Fibroblast of villous mesenchyme (primary cell): ENCODE results near the gene GBF1. TPM values are rescaled to one million over a fixed set of nuclear protein-coding genes. Genes with fewer than 3 reads are reported as not detected.

Source experiments
- DNase-seq: peaks from one replicate; pipeline ENCODE4 v3.0.0-alpha.2; 2010; ENCODE audit warnings: low read depth
- H3K4me3 ChIP-seq: 2 replicates; pipeline ENCODE4 v1.5.1; 2011; ENCODE audit warnings: low read depth, mild to moderate bottlenecking, low read length
- CTCF ChIP-seq: IDR thresholded peaks from 2 replicates; pipeline ENCODE4 v1.5.1; 2012; ENCODE audit warnings: low read depth, mild to moderate bottlenecking, low read length; ENCODE audit not compliant: insufficient read depth
- total RNA-seq: library from RNA; depleted of rRNA; stranded (reverse); fragments of >200 nt; gene quantifications from 2 replicates; pipeline ENCODE4 v1.2.3, GENCODE V29; 2012

GBF1 gene
- total RNA-seq, 1 donor: 58.3 TPM

DNA sequence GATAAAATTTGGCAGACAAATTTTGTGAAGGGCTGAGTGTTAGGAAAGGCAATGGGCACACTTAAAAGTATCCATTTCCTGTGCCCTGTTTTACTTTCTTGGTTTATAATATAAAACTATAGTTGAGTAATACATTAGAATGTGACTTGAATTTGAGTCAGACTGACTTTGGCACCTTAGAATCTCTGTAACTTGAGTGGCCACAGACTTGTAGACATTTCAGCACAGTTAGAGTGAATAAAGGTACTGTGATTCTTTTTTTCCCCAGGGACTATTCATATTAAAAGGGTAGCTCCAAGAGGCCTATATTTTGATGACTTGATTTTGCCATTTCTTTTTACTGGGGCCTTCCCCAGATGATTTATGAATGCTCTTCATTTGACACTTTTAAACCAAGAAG lies 22.4 kb downstream of the GBF1 start:
- peak; percentile 45 for DNase-seq
- no peak for TF ChIP-seq CTCF
- H3K4me3 ChIP-seq: no peak overlapping the region

DNA sequence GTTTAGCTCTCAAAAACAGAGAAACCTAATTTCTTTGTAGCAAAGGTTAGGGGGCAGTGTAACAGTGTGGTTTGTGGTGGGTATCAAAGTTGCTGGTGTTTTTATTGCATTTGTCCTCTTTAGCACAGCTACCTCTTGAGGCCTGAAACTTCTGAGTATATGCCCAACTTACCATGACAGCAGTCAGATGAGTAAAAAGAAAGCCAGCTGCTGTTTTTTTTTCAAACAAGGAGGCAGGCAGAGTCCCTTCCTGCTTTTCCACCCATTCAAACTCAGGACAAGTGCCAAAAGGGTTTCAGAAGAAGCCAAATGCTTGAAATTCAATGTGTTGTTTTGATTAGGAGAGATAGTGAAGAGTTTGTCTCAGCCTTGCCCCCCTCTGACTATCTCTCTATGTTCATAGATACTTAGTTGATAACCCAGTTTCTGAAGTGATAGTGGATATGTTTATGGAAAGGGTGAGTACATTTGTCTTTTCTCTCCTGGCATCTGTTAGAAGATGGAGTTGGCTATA lies 23.1 kb downstream of the GBF1 start:
- DNase-seq: peak; percentile 31
- no peak overlapping the region for H3K4me3 ChIP-seq
- TF ChIP-seq CTCF: no peak

DNA sequence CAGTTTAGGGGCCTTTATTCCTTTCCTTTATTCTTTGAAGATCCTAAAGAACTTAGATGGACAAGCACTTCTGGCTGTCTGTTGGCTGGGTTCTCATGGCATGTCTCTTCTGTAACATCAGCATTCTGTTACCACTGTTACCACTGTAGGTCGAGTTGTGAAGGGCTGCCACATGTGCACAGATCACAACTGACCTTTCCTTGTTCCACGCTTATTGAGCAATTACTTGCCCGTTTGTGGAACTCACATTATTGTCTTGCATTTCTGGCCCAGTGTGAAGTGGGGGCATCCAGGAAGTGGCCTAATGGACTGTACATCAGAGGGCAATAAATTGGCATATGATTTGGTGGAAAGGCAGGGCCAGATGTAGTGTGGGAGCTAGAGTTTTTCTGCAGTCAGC lies 23.7 kb downstream of the GBF1 start:
- peak; percentile 23 for DNase-seq

GRCh38 chr10:102274062-102274461 lies 28.7 kb downstream of the GBF1 start:
- no peak for DNase-seq
- TF ChIP-seq CTCF: no peak
- no peak overlapping the region for H3K4me3 ChIP-seq

More for the DNA sequence above, 23.7 kb downstream of the GBF1 start:
- no peak for TF ChIP-seq CTCF
- H3K4me3 ChIP-seq: no peak overlapping the region

DNA sequence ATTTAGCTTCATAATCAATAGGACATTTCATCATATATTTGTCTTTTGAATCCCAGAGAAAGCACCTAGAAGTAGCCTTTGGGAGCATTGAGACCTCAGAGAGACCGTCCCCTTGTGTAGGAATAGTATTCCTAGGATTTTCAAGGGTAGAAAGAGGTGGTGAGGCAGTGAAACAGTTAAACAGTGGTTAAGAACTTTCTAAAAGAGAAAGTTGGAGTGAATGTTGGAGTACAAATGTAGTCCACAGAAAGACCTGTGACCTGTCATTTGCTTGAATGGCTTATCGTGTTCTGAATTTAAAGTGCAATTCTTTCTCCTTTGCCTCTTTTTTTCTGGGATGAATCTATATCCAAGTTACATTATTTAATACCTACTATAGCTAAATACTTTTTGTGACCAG lies 30.0 kb downstream of the GBF1 start:
- TF ChIP-seq CTCF: no peak
- no peak overlapping the region for H3K4me3 ChIP-seq
- DNase-seq: no peak

GRCh38 chr10:102279104-102279503 lies 33.8 kb downstream of the GBF1 start:
- no peak for DNase-seq
- H3K4me3 ChIP-seq: no peak overlapping the region
- TF ChIP-seq CTCF: no peak
